Endodermal cell (in vitro differentiated cells): ENCODE data around the gene CDK2AP2. TPM values are rescaled to one million over a fixed set of nuclear protein-coding genes. Genes with fewer than 3 reads are reported as not detected.

Experiments
- DNase-seq: peaks from one replicate; pipeline ENCODE4 v3.0.0-alpha.2; 2017
- H3K27ac ChIP-seq: 2 replicates; pipeline ENCODE4 v1.5.1; 2013; ENCODE audit warnings: mild to moderate bottlenecking, low read depth, low read length, moderate library complexity
- H3K27me3 ChIP-seq: 2 replicates; pipeline ENCODE4 v1.6.1; 2013; ENCODE audit warnings: mild to moderate bottlenecking, low read length, moderate library complexity; ENCODE audit not compliant: insufficient read depth, control insufficient read depth, poor library complexity, severe bottlenecking
- H3K36me3 ChIP-seq: 2 replicates; pipeline ENCODE4 v1.7.0; 2013; ENCODE audit warnings: mild to moderate bottlenecking, low read length, moderate library complexity; ENCODE audit not compliant: control insufficient read depth, insufficient read depth
- H3K4me1 ChIP-seq: one replicate; pipeline ENCODE4 v1.7.0; 2013; ENCODE audit warnings: low read length; ENCODE audit not compliant: control insufficient read depth, insufficient read depth
- H3K4me3 ChIP-seq: 2 replicates; pipeline ENCODE4 v1.5.1; 2013; ENCODE audit warnings: mild to moderate bottlenecking, low read length, moderate library complexity
- H3K9ac ChIP-seq: 2 replicates; pipeline ENCODE4 v1.6.1; 2013; ENCODE audit warnings: mild to moderate bottlenecking, low read length, moderate library complexity; ENCODE audit not compliant: poor library complexity, severe bottlenecking; ENCODE audit errors: extremely low read depth
- H3K9me3 ChIP-seq: 2 replicates; pipeline ENCODE4 v1.6.1; 2013; ENCODE audit warnings: mild to moderate bottlenecking, low read length, moderate library complexity; ENCODE audit not compliant: control insufficient read depth
- H3K27ac Mint-ChIP-seq: 2 replicates; pipeline ENCODE4 v1.8.0; 2020; ENCODE audit warnings: mixed read lengths
- H3K27me3 Mint-ChIP-seq: 2 replicates; pipeline ENCODE4 v1.8.0; 2021; ENCODE audit warnings: mild to moderate bottlenecking, mixed read lengths; ENCODE audit not compliant: insufficient read depth
- H3K36me3 Mint-ChIP-seq: 2 replicates; pipeline ENCODE4 v1.8.0; 2020; ENCODE audit warnings: low read depth, mixed read lengths
- H3K4me1 Mint-ChIP-seq: 2 replicates; pipeline ENCODE4 v1.8.0; 2020; ENCODE audit warnings: mixed read lengths
- H3K4me3 Mint-ChIP-seq: 2 replicates; pipeline ENCODE4 v1.8.0; 2020; ENCODE audit warnings: mild to moderate bottlenecking, moderate library complexity, mixed read lengths
- H3K9me3 Mint-ChIP-seq: 2 replicates; pipeline ENCODE4 v1.8.0; 2020; ENCODE audit warnings: mild to moderate bottlenecking, mixed read lengths
- WGBS, 2 experiments: methylation state at CpG; one replicate each; pipeline versions ENCODE4 v1.1.5 to v1.1.7; 2013; ENCODE audit warnings: missing lambda C conversion rate in 2 of 2, mixed read lengths in 1 of 2; ENCODE audit not compliant: insufficient coverage in 1 of 2, insufficient read length in 1 of 2; 5-methylcytosine and 5-hydroxymethylcytosine counted together
- total RNA-seq, 2 donors: library from RNA; stranded (reverse); fragmentation: NEBNext Ultra II Directional in 1 of 2; extraction: Animal tissue kit (Norgen Biotek cat#: 25700) in 1 of 2; gene quantifications; 2 replicates in 1 of 2; 3 replicates in 1 of 2; pipeline ENCODE4 v1.2.1, GENCODE V29; 2021
- TF ChIP-seq, protein P1 (sequence below): fragments of 200-600 bp; sonication (generic); conservative IDR thresholded peaks from 2 replicates; pipeline ENCODE4 v1.5.0; 2021; ENCODE audit warnings: antibody characterized with exemption, mild to moderate bottlenecking

CDK2AP2 gene
- total RNA-seq, 2 donors from 2014 or later: 30.6 to 47.6 TPM

DNA sequence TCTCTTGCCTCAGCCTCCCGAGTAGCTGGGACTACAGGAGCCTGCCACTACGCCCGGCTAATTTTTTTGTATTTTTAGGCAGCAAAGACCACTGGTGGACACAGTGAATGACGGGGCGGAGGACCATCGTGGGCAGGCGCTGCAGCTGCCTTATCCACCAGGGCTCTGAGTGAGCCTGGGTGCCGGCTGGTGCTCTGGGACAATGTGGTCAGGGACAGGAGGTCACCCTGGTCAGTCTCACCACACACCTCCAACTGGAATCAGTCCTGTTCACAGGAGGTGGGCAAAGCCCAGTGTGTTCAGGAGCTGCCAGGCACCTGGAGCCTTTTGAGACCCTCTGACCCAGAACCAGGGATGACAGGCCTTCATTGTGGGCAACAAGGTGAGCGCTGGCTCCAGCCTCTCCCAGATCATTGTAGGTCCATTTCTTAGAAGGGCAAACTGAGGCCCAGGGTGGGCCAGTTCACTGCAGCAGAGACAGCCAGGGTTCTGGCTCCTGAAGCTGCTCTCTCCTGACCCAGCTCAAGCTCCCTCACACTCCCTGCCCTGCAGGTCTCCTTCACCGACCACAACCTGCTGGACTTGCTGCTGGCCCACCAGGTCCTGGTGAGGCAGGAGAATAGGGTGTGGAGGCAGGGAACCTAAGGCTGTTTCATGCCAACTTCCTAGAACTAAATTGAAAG, 31.0 kb upstream of the CDK2AP2 start:
- Mint-ChIP-seq H3K27ac (no peak overlapping the region), H3K4me1 (peaks cover 4% of the 10 kb centered on the region), H3K4me3 (no peak overlapping the region), H3K27me3 (peaks cover 4% of the 10 kb centered on the region), H3K36me3 (no peaks in the 10 kb centered on the region), H3K9me3 (peaks cover 45% of the 10 kb centered on the region)
- H3K4me3 ChIP-seq: no peak overlapping the region
- H3K4me1 ChIP-seq: no peaks in the 10 kb centered on the region
- TF ChIP-seq, protein P1, sequence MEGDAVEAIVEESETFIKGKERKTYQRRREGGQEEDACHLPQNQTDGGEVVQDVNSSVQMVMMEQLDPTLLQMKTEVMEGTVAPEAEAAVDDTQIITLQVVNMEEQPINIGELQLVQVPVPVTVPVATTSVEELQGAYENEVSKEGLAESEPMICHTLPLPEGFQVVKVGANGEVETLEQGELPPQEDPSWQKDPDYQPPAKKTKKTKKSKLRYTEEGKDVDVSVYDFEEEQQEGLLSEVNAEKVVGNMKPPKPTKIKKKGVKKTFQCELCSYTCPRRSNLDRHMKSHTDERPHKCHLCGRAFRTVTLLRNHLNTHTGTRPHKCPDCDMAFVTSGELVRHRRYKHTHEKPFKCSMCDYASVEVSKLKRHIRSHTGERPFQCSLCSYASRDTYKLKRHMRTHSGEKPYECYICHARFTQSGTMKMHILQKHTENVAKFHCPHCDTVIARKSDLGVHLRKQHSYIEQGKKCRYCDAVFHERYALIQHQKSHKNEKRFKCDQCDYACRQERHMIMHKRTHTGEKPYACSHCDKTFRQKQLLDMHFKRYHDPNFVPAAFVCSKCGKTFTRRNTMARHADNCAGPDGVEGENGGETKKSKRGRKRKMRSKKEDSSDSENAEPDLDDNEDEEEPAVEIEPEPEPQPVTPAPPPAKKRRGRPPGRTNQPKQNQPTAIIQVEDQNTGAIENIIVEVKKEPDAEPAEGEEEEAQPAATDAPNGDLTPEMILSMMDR: no peak
- H3K9me3 ChIP-seq: peaks cover 28% of the 10 kb centered on the region
- H3K27ac ChIP-seq: no peak overlapping the region
- no peak overlapping the region for H3K9ac ChIP-seq
- WGBS, 2 experiments: 84 to 88% methylated on average over 7 to 10 of the region's 10 CpGs
- no peaks in the 10 kb centered on the region for H3K36me3 ChIP-seq
- H3K27me3 ChIP-seq: no peaks in the 10 kb centered on the region
- no peak for DNase-seq

DNA sequence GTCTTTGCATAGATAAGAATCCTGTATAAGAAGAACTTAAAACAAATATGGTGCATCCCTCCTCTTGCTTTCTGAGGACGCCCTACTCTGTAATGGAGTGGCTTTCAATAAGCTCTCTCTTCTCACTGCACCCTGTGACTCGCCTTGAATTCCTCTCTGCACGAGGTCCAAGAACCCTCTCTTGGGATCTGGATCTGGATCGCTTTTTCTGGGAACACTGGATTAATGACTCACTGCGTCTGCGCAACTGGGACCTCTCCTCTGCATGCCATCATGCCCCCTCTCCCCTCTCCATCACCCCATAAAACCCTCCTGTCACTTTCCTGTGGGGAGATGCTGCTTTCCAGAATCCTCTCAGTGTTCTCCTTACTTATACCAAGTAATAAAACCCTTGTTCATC, 30.3 kb upstream of the CDK2AP2 start:
- no peak overlapping the region for H3K9ac ChIP-seq
- H3K9me3 ChIP-seq: peaks cover 35% of the 10 kb centered on the region
- H3K36me3 ChIP-seq: no peaks in the 10 kb centered on the region
- no peak for DNase-seq
- H3K27ac ChIP-seq: no peak overlapping the region
- Mint-ChIP-seq H3K4me1 (peaks cover 4% of the 10 kb centered on the region), H3K27me3 (peaks cover 4% of the 10 kb centered on the region), H3K36me3 (no peaks in the 10 kb centered on the region), H3K9me3 (peaks cover 51% of the 10 kb centered on the region), H3K27ac (no peak overlapping the region), H3K4me3 (no peak overlapping the region)
- no peak overlapping the region for H3K4me3 ChIP-seq
- TF ChIP-seq, protein P1: no peak
- 74 to 87% methylated on average over 3 to 6 of the region's 6 CpGs for WGBS, 2 experiments
- H3K4me1 ChIP-seq: no peaks in the 10 kb centered on the region
- no peaks in the 10 kb centered on the region for H3K27me3 ChIP-seq

DNA sequence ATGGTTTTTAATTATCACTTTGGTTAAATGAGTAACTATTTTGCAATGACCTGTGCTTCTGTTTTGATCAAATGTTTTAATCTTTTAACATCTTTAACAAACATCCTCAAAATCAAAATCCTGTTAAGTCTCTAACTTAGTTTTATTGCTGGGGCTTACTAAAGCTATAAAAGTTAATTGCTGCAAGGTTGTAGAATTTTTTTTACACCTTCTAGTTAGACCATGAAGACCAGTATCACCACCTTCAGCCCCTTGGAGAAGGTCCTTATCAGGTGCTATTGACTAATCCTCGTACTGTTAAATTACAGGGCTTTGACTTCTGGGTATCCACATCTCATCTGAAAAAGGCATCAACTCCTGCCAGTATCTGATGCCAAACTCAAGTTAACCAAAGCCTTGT, 27.6 kb upstream of the CDK2AP2 start:
- H3K9ac ChIP-seq: no peak overlapping the region
- no peak overlapping the region for H3K4me3 ChIP-seq
- no peaks in the 10 kb centered on the region for H3K4me1 ChIP-seq
- Mint-ChIP-seq H3K27me3 (peaks cover 6% of the 10 kb centered on the region), H3K4me1 (no peaks in the 10 kb centered on the region), H3K27ac (no peak overlapping the region), H3K4me3 (no peak overlapping the region), H3K9me3 (peaks cover 65% of the 10 kb centered on the region), H3K36me3 (no peaks in the 10 kb centered on the region)
- no peak for DNase-seq
- peaks cover 44% of the 10 kb centered on the region for H3K9me3 ChIP-seq
- H3K27ac ChIP-seq: no peak overlapping the region
- no peaks in the 10 kb centered on the region for H3K27me3 ChIP-seq
- TF ChIP-seq, protein P1: no peak
- no peaks in the 10 kb centered on the region for H3K36me3 ChIP-seq
- WGBS, 2 experiments: 50 to 77% methylated on average over 1 of the region's 1 CpG
